Mesenteric fat pad (tissue), 1 donor: ENCODE data around the gene ZNF488. TPM values are rescaled to one million over a fixed set of nuclear protein-coding genes. Genes with fewer than 3 reads are reported as not detected.
A peak's percentile ranks its signal among the peaks of the same experiment; 100 is the strongest.

ENCODE experiments used
- DNase-seq: peaks from one replicate; pipeline ENCODE4 v3.0.0-alpha.2; 2020; ENCODE audit warnings: low spot score
- total RNA-seq: library from RNA; stranded (reverse); fragmentation: NEBNext Ultra II Directional; extraction: Animal tissue kit (Norgen Biotek cat#: 25700); gene quantifications from one replicate; pipeline ENCODE4 v1.2.1, GENCODE V29; 2021
- donor health status: DM: yes; HTN: yes; CAD: no.

The ZNF488 gene
- total RNA-seq, 1 donor from 2014 or later = 0.10 TPM

GRCh38 chr10:47350671-47351640 lies 33.1 kb downstream of the ZNF488 start:
- DNase-seq = peak; percentile 82

DNA sequence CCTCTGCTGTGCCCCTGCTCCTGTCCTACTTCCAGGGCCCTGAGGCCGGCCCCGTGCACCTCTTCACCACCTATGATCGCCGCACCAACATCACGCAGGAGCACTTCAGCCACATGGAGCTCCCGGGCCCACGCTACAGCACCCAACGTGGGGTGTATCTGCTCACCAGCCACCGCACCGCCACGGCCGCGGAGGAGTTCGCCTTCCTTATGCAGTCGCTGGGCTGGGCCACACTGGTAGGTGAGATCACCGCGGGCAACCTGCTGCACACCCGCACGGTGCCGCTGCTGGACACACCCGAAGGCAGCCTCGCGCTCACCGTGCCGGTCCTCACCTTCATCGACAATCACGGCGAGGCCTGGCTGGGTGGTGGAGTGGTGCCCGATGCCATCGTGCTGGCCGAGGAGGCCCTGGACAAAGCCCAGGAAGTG lies 34.1 kb downstream of the ZNF488 start:
- peak; percentile 82 for DNase-seq

DNA sequence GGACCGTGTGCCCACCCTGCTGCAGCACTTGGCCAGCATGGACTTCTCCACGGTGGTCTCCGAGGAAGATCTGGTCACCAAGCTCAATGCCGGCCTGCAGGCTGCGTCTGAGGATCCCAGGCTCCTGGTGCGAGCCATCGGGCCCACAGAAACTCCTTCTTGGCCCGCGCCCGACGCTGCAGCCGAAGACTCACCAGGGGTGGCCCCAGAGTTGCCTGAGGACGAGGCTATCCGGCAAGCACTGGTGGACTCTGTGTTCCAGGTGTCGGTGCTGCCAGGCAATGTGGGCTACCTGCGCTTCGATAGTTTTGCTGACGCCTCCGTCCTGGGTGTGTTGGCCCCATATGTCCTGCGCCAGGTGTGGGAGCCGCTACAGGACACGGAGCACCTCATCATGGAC lies 34.6 kb downstream of the ZNF488 start:
- peak; percentile 84 for DNase-seq

DNA sequence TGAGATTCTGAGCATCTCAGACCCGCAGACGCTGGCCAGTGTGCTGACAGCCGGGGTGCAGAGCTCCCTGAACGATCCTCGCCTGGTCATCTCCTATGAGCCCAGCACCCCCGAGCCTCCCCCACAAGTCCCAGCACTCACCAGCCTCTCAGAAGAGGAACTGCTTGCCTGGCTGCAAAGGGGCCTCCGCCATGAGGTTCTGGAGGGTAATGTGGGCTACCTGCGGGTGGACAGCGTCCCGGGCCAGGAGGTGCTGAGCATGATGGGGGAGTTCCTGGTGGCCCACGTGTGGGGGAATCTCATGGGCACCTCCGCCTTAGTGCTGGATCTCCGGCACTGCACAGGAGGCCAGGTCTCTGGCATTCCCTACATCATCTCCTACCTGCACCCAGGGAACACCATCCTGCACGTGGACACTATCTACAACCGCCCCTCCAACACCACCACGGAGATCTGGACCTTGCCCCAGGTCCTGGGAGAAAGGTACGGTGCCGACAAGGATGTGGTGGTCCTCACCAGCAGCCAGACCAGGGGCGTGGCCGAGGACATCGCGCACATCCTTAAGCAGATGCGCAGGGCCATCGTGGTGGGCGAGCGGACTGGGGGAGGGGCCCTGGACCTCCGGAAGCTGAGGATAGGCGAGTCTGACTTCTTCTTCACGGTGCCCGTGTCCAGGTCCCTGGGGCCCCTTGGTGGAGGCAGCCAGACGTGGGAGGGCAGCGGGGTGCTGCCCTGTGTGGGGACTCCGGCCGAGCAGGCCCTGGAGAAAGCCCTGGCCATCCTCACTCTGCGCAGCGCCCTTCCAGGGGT lies 35.2 kb downstream of the ZNF488 start:
- DNase-seq = peak; percentile 74

- peak; percentile 45 for DNase-seq
Measured at GRCh38 chr10:47348138-47348651, 35.9 kb downstream of the ZNF488 start, which contains the start of gene RBP3. TSS of gene RBP3 (plus strand) at chr10:47348363. CDS start at chr10:47348485, 122 bp downstream.

- DNase-seq = peak; percentile 55
Measured at GRCh38 chr10:47347303-47347675, 36.8 kb downstream of the ZNF488 start.

- peak; percentile 81 for DNase-seq
Measured at GRCh38 chr10:47346581-47347302, 37.4 kb downstream of the ZNF488 start.

- peak; percentile 57 for DNase-seq
Measured at GRCh38 chr10:47344996-47345870, 38.9 kb downstream of the ZNF488 start.

- DNase-seq = peak; percentile 81
Measured at GRCh38 chr10:47340608-47341170, 43.4 kb downstream of the ZNF488 start.

DNA sequence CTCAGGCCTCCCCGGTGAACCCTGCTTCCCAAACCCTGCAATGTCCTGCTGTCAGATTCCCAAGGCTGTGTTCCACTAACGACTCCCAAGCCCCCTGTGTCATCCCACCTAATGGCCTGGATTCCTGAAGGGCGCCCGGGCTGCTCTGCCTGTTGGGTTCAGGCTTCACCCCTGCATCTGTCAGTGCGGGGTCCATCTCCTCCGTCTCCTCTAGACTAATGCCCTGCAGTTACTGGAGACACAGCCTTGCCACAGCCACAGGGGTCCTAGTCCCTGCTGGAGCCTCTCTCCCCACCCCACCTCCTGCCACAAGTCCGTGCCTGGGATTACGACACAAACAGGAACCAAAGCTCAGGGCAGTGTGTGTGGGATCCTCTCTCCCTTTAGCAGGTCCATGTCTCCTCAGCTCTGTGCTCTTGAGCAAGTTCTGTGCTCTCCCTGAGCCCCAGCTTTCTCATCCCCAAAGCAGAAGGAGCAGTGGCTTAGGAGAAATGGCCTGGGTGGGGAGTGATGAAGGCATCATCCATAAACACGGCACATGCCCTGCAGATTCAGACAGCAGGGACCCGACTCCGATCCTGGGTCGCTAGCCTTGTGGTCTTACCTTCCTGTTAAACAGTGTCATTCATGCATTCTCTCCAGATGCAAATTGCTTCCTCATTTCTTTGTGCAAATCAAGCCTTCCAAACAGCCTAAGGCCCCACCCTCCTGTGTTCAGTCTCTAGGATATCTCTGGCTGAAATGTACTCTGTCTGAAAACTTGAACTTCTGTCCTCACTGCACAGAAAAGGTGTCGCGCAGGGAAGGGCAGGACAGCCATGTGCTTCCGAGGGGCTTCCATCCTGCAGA lies 44.1 kb downstream of the ZNF488 start:
- peak; percentile 80 for DNase-seq

DNA sequence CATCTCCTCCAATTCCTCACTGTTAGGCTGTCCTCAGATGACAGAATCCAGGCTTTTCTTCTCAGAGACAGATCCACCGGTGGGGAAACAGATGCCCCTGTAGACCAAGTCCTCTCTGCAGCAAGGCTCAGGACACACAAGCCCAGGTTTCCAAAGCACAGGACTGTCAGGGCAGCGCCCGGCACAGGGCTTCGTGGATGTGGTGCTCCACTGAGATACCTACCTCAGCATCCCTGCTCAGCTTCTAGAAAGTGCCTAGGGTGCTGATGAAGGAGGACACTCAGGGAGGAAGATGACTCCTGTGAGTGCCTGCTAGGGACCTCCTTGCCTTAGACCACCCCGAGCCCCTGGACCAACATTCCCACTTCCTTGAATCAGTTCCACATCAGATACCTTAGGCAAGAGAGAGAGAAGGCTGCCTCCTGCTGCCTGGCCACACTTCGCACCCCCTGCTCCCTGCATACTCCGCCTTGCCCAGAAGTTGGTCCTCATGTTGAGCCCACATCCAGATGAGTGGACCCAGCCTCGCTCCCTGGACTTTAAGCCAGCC lies 44.8 kb downstream of the ZNF488 start:
- no peak for DNase-seq

DNA sequence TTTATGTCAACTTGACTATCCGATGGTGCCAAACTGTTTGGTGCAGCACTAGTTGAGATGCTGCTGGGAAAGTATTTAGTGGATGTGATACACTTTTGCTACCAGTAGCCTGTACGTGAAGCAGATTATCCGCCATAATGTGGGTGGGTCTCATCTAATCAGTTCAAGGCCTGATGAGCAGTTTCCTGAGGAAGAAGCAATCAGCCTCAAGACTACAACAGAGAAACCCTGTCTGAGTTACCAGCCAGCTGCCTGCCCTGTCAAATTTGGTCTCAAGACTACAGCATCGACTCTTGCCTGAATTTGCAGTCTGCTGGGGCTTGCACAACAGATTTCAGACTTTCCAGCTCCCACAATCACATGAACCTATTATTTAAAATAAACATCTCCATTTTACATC lies 46.8 kb downstream of the ZNF488 start:
- no peak for DNase-seq

DNA sequence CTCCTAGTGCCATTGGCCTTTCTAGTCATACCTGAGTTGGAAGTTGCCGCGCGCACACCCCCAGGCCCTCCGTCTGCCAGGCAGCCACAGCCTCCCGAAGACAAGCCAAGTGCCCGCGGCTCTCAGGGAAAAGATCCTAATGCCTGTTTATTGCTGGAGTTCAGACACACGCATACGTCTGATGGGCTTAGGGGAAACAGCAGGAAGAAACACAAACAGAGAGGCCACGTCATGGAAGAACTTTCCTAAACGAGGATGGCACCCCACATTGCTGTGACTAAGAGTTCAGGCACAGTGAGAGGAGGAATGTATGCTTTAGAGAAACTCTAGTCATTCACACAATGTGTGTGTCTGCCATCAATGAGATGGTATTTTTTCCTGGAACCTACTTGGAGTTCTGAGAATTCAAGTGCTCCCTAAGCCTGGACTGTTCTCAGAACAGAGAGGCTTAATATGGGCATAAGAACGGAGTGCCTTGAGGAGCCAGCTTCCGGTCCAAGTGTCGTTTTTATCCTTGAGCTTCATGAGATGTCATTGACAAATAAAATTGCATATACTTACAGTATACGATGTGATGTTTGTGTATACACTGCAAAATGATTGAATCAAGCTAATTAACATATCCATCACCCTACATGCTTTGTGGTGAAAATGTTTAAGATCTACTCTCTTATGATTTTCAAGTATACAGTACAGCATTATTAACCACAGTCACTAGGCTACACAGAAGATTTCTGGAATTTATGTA lies 47.5 kb downstream of the ZNF488 start:
- peak; percentile 62 for DNase-seq

DNA sequence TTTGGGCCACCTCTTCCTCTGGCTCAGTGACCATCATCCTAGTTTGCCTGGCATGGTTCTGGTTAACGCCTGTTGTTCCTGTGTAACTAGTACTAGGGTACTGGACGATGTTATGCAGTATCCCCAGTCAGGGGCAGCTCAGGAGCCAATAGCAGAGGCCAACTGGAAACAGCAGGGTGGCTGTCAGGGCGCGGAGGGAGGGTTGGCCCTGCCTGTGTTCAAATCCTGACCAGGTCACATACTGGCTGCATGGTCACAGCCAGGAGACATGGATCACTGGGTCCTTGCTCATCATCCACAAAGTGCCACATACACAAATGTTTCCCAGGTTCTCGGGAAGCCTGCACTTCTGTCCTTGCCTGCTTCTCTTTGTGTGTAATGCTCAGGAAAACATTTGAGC lies 48.2 kb downstream of the ZNF488 start:
- DNase-seq = peak; percentile 49

DNA sequence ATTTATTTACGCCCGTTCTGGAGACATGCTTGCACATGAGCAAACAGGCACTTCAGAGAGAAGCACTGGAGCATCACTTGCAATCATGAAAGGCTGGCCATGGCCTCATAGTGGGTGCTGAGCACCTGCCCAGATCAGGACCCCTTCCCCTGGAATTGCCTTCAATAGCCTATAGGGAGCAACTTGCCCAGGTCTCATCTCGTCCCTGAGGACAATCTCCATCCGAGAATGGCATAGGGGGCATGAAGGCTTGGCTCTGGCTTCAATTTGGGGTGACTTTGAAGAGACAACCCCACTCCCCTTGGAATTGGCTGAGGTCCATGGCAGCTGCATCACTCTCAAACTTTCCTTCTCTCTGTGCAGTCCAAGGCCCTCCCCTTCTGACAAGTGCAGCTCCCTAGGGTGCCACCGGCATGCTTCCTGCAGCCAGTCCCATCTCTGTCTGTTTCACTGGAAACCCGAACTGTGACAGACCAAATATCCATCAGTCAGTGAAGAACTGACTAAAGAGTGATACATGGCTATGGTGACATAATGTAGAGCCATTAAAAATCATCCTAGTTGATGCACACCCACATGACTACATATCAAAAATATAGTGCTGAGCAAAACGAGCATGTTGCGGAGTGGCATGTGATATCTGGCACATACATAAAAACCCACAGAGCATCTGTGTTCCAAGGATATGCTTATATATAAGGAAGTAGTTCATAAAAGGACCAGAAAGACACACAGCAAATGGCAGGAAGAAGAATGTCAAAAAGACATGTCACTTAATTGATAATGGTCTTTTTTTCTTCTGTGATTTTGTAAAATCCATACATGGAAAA lies 49.4 kb downstream of the ZNF488 start:
- peak; percentile 82 for DNase-seq

- DNase-seq = no peak
Measured at GRCh38 chr10:47333532-47333931, 50.6 kb downstream of the ZNF488 start.

GRCh38 chr10:47332946-47333345 lies 51.1 kb downstream of the ZNF488 start:
- no peak for DNase-seq
